ENCODE results near the gene COMTD1.
A peak's percentile ranks its signal among the peaks of the same experiment; 100 is the strongest.

The COMTD1 gene

GRCh38 chr10:75235375-75236177 is at the start of gene COMTD1:
TSS of gene COMTD1 (minus strand) at chr10:75235957. CDS start at chr10:75235928, 29 bp downstream.
- peak; percentile 77 for DNase-seq (ENCODE audit: low read depth)

DNA sequence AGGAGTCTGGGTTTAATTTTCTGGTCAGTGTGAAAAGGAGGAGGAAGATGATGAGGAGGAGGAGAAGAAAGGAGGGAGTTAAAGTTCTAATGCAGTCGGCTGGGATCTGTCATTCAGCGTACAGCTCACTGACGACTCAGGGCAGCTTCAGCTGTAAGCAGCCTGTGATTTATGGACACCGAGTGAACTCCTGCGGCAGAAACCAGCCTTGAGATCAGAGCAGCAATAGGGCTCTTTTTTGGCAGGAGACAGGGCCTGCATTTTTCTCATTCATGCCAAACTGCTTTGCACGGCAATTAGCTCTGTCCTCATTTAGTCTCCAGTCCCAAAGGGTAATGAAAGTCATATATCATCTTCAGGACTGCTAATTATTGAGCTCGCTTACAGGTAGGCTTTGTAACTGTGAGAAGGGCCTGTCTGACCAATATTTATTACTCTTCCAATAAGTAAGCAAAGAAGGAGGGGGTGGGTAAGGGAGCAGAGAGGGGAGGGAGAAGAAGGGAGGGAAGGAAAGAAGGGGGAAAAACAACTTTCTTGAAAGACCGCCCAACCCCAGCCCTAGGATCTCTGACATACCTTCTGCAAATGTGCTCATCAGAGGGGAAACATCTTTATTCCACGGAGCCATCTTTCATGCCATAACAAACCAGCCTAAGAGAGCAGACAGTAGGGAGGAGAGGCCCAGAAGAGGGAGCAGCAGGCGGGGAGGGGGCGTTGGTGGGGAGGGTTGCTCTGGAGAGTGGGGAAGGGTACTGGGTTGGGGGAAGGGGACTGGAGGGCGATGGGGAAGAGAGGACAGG is 48.1 kb upstream of the COMTD1 start:
- DNase-seq (ENCODE audit: low read depth), result no peak

DNA sequence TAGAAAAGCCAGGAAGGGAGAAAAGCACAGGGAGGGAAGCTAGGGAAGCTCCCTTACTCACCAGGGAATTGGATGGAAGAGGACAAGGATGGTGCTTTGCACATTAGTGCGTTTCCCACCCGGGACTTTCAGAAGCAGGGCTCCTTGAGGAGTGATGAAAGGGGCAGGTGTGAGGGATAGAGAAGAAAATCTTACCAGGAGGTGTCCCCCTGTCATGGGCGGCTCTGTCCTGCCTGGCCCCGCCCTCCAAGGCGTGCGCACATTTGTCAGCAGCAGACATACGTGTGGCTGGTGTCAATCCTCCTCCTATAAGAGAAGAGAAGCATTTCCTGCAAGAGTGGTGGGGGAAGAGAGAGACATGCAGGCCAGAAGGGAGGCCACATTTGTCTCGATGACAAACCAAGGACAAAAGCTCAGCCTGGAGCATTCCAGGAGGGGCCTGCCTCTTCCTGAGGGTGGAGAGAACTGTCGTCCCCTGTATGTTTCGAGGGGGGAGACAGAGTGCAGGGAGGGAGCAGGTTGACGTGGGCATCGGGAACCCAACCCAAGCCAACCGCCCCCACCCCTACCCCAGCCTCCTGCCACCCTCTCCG is 47.4 kb upstream of the COMTD1 start:
- no peak for DNase-seq (ENCODE audit: low read depth)

- DNase-seq (ENCODE audit: low read depth), result no peak
Observed at GRCh38 chr10:75281974-75282373, 46.2 kb upstream of the COMTD1 start.

GRCh38 chr10:75280236-75280635 is 44.5 kb upstream of the COMTD1 start:
- no peak for DNase-seq (ENCODE audit: low read depth)

DNA sequence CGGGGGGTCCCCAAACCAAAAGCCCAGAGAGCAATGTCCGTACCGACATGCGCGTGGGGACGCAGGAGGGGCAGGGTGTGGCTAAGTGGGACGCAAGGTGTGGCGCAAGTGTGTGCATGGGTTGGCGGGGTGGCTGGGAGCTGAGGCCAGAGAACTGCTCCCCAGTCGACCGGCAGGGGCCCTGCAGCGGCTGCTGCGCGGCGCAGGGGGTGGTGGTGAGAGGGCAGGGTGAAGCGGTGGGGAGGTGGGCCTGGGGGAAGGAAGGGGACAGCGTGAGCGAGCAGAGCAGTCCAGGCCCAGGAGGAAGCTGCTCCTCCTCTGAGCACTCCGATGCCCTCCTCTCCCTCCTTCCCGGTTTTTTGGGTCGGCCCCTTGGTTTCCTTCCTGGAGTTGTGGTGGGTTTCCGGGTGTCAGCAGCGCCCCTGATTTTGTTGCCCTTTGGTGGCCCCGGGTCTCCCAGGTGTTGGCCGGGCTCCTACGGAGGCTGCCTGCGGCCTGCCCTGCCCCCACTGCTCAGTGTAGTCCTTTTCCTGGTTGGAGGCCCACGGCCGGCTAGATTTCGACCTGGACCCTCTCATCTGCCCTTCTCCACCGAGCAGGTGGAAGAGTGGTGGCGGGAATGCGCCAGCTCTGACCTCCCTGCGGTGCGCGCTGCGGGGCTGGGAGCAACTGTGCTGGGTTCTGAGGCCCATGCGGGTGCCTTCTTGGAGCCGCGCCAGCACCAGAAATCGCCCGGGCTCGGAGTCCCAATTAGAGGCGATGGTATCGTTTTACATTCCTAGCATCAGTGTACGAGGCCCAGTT is 40.5 kb upstream of the COMTD1 start:
- no peak for DNase-seq (ENCODE audit: low read depth)

DNA sequence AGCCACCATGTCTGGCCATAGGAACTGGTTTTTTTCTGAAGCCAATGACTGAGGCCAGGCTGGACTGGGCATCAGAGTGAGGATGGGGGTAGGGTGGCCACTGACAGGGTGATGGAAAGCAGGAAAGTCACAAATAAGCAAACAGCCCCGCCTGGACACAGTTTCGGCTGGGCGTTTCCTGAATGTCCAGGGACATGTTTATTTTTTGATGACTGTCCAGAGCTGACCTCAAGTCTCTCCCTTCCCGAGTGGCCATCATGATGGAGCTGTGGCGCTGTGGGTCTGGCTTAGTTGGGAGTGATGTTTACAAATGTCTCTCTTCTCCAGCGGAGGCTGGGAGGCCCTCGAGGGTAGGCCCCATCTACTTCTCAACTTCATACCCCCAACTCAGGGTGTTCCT is 37.1 kb upstream of the COMTD1 start:
- no peak for DNase-seq (ENCODE audit: low read depth)

- DNase-seq (ENCODE audit: low read depth), result no peak
Observed at GRCh38 chr10:75272094-75272493, 36.3 kb upstream of the COMTD1 start.

- no peak for DNase-seq (ENCODE audit: low read depth)
Observed at GRCh38 chr10:75269605-75270004, 33.8 kb upstream of the COMTD1 start.

- DNase-seq (ENCODE audit: low read depth), result no peak
Observed at GRCh38 chr10:75266945-75267344, 31.2 kb upstream of the COMTD1 start.

GRCh38 chr10:75265856-75266255 is 30.1 kb upstream of the COMTD1 start:
- DNase-seq (ENCODE audit: low read depth), result no peak

GRCh38 chr10:75263806-75264205 is 28.0 kb upstream of the COMTD1 start:
- DNase-seq (ENCODE audit: low read depth), result no peak

DNA sequence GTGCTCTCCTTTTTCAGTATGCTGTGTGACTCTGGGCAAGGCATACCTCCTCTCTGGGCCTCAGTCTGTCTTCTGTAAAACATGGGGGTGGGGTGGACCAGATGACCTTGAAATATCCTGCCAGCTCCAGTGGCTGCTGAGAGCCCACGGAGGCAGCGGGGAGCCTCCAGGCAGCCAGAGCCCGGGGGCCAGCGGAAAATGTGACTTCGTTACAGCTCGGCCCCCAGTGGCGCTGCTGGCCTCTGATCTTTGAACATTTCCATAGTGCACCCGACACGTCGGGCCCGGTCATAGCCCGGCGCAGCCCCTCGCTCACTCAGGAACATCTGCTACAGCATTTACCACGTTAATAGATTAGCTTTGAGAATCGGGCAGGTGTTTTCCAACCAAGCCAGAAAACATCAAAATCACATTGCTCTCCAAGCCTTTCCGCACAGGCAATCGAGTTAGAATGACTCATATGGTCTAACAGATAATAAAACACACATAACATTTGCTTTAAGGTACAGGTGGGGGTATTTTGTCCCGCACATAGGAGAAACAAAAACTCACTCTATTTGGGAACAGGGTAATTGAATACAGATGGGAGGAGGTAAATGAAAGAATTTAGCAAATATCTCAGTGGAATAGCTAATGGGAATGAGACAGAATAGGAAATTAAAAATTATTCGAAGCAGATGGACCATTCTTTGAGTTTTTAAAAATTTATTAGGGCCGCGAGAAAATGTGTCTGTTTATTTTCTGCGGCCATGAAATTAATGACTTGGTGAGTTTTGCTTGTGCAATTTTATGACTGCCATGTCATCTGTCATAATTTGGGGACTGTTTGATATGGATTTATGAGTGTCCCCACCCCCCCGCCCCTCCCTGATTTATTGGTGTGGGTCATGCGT is 26.3 kb upstream of the COMTD1 start:
- no peak for DNase-seq (ENCODE audit: low read depth)

GRCh38 chr10:75260990-75261389 is 25.2 kb upstream of the COMTD1 start:
- DNase-seq (ENCODE audit: low read depth), result no peak

- DNase-seq (ENCODE audit: low read depth), result no peak
Observed at GRCh38 chr10:75254739-75255138, 19.0 kb upstream of the COMTD1 start.

GRCh38 chr10:75253281-75254220 is 17.8 kb upstream of the COMTD1 start:
- no peak for DNase-seq (ENCODE audit: low read depth)

DNA sequence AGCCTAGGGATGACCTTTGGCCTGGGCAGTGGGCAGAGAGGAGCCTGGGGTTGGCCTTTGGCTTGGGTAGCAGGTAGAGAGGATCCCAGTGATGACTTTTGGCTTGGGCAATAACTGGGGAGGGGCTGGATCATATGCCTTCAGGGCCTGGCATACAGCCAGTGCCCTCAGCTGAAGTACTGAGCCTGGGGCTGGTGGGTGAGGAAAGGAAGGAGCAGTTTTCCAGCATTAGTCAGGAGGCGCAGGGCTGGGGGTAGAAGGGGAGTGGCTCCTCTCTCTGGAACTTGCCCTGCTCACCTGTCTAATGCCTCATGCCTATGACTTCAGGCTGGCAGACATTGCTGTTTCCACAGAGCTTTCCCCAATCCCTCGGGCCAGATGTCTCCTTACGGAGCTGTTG is 15.2 kb upstream of the COMTD1 start:
- no peak for DNase-seq (ENCODE audit: low read depth)

DNA sequence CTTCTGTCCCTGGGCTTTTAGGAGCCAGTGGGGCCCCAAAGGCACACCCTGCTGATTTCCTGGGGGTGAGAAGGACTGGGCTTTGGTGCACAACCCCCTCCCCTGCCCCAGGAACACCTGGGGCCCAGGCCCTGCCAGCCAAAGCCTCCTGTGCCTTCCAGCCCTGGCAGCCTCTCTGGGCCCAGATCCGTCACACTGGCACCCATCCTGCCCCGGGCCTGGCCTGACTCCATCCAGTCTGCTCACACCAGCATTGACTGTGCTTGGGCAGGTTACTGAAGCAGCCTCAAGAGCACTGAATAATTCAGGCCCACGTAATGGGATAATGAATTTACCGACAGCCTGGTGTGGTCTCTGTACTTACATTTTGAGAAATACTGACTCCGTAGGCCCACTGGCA is 12.0 kb upstream of the COMTD1 start:
- no peak for DNase-seq (ENCODE audit: low read depth)

GRCh38 chr10:75246506-75246905 is 10.7 kb upstream of the COMTD1 start:
- DNase-seq (ENCODE audit: low read depth), result no peak

Data from fibroblast of the conjunctiva (primary cell).